Renal cortex interstitium (tissue), 11 donors: ENCODE measurements around the gene INPP5D. TPM values are rescaled to one million over a fixed set of nuclear protein-coding genes. Genes with fewer than 3 reads are reported as not detected.

Experiments used
- DNase-seq, 11 donors: peaks; one replicate each; pipeline ENCODE4 v3.0.0-alpha.2; 2013; ENCODE audit warnings: low read depth in 9 of 11, low spot score in 4 of 11; ENCODE audit errors: extremely low read depth in 1 of 11
- polyA plus RNA-seq, 3 donors: library from polyadenylated mRNA; unstranded; fragments of 120-200 nt; gene quantifications; one replicate each; pipeline ENCODE4 v1.2.1, GENCODE V29; 2013; ENCODE audit not compliant: insufficient read length in 3 of 3

Gene INPP5D
- polyA plus RNA-seq, 3 donors: 6.1 to 10.8 (median 6.9) TPM

- DNase-seq: no peak
These were observed 45.8 kb downstream of the INPP5D start for GRCh38 chr2:233105930-233106329.

GRCh38 chr2:233107011-233107410 is 46.9 kb downstream of the INPP5D start:
- no peak for DNase-seq

- DNase-seq: no peak
These were observed 47.7 kb downstream of the INPP5D start for GRCh38 chr2:233107831-233108300.

GRCh38 chr2:233108611-233109490 is 48.7 kb downstream of the INPP5D start:
- no peak for DNase-seq

- DNase-seq: no peak
These were observed 51.3 kb downstream of the INPP5D start for GRCh38 chr2:233111427-233111826.

- DNase-seq: no peak
These were observed 52.2 kb downstream of the INPP5D start for GRCh38 chr2:233112329-233112728.

- DNase-seq: no peak
These were observed 52.8 kb downstream of the INPP5D start for GRCh38 chr2:233112776-233113452.

GRCh38 chr2:233114421-233114861 is 54.3 kb downstream of the INPP5D start:
- DNase-seq: no peak

GRCh38 chr2:233115121-233115520 is 55.0 kb downstream of the INPP5D start:
- DNase-seq: no peak

- DNase-seq: no peak
These were observed 55.6 kb downstream of the INPP5D start for GRCh38 chr2:233115741-233116140.

GRCh38 chr2:233116946-233117345 is 56.8 kb downstream of the INPP5D start:
- DNase-seq: no peak

- no peak for DNase-seq
These were observed 57.2 kb downstream of the INPP5D start for GRCh38 chr2:233117351-233117750.

- DNase-seq: no peak
These were observed 57.9 kb downstream of the INPP5D start for GRCh38 chr2:233117811-233118647.

GRCh38 chr2:233118648-233119000 is 58.5 kb downstream of the INPP5D start:
- DNase-seq: no peak

GRCh38 chr2:233119123-233119522 is 59.0 kb downstream of the INPP5D start:
- no peak for DNase-seq

GRCh38 chr2:233119806-233120205 is 59.7 kb downstream of the INPP5D start:
- DNase-seq: no peak

- no peak for DNase-seq
These were observed 60.3 kb downstream of the INPP5D start for GRCh38 chr2:233120459-233120858.

GRCh38 chr2:233121856-233122255 is 61.7 kb downstream of the INPP5D start:
- no peak for DNase-seq

- no peak for DNase-seq
These were observed 62.4 kb downstream of the INPP5D start for GRCh38 chr2:233122541-233122940.
